B cell (primary cell): ENCODE measurements around the gene AAR2. TPM values are rescaled to one million over a fixed set of nuclear protein-coding genes. Genes with fewer than 3 reads are reported as not detected.

Source experiments
- ATAC-seq: fragments of 200-7000 bp; cut with Tn5 transposase; one replicate; pipeline ENCODE4 v1.10.0; 2021; ENCODE audit warnings: low read depth, mild to moderate bottlenecking, moderate number of reproducible peaks, moderate library complexity
- CTCF ChIA-PET: fragments of 350-600 bp; sonication (Branson Sonifier 250); formaldehyde crosslinking; loops from one replicate; lab custom pipeline; 2021; ENCODE audit warnings: antibody characterized with exemption, inconsistent platforms; lab: Charles Lee
- POLR2A ChIA-PET: fragments of 350-600 bp; sonication (Branson Sonifier 250); formaldehyde crosslinking; loops from one replicate; lab custom pipeline; 2021; ENCODE audit warnings: antibody characterized with exemption; lab: Charles Lee
- DNase-seq: peaks from one replicate; pipeline ENCODE4 v3.0.0; 2013
- H2AFZ ChIP-seq: 2 replicates; pipeline ENCODE4 v1.6.1; 2012; ENCODE audit warnings: mild to moderate bottlenecking, low read depth, low read length; ENCODE audit not compliant: insufficient read depth, poor library complexity, severe bottlenecking
- H3K27ac ChIP-seq, 2 donors: 1 replicate in 1 of 2; 2 replicates in 1 of 2; pipeline ENCODE4 v1.5.1; 2012 to 2013; ENCODE audit warnings: low read length in 2 of 2, mild to moderate bottlenecking in 2 of 2, moderate library complexity in 1 of 2
- H3K27me3 ChIP-seq, 4 experiments: fragments of 200-600 bp in 1 of 4; sonication (generic) in 1 of 4; replicated peaks in 1 of 4; 1 replicate in 2 of 4; 2 replicates in 2 of 4; pipeline versions ENCODE4 v1.6.1 to v1.7.0; 2013 to 2016; ENCODE audit warnings: low read length in 3 of 4, mild to moderate bottlenecking in 2 of 4, mixed read lengths in 1 of 4, moderate library complexity in 1 of 4; ENCODE audit not compliant: insufficient read depth in 4 of 4, control insufficient read depth in 3 of 4; ENCODE audit errors: control extremely low read depth in 1 of 4
- H3K36me3 ChIP-seq, 2 experiments: replicated peaks in 1 of 2; 1 replicate in 1 of 2; 2 replicates in 1 of 2; pipeline versions ENCODE4 v1.6.1 to v1.7.1; 2013; ENCODE audit warnings: low read length in 1 of 2; ENCODE audit not compliant: insufficient read depth in 2 of 2, control insufficient read depth in 1 of 2; ENCODE audit errors: control extremely low read depth in 1 of 2, extremely low read depth in 1 of 2
- H3K4me1 ChIP-seq, 2 donors: fragments of 200-600 bp in 1 of 2; sonication (generic) in 1 of 2; 1 replicate in 1 of 2; 2 replicates in 1 of 2; pipeline versions ENCODE4 v1.5.1 to v1.6.1; 2013 to 2017; ENCODE audit warnings: low read length in 2 of 2; ENCODE audit not compliant: control insufficient read depth in 2 of 2, insufficient read depth in 2 of 2
- H3K4me2 ChIP-seq: replicated peaks from 2 replicates; pipeline ENCODE3; 2012; ENCODE audit warnings: mild to moderate bottlenecking, low read depth, low read length; ENCODE audit not compliant: poor library complexity, severe bottlenecking
- H3K4me3 ChIP-seq, 5 experiments: fragments of 200-600 bp in 1 of 5; sonication (generic) in 1 of 5; 1 replicate in 3 of 5; 2 replicates in 2 of 5; pipeline versions ENCODE4 v1.5.1 to v1.7.0; 2011 to 2016; ENCODE audit warnings: low read length in 4 of 5, mild to moderate bottlenecking in 4 of 5, low read depth in 2 of 5, control low read depth in 1 of 5, moderate library complexity in 1 of 5; ENCODE audit not compliant: insufficient read depth in 1 of 5; ENCODE audit errors: control extremely low read depth in 1 of 5, extremely low read depth in 1 of 5
- H3K79me2 ChIP-seq: fragments of 200-600 bp; sonication (generic); one replicate; pipeline ENCODE4 v1.6.0; 2016; ENCODE audit warnings: low read length; ENCODE audit not compliant: control insufficient read depth, insufficient read depth
- H3K9ac ChIP-seq: fragments of 200-600 bp; sonication (generic); 2 replicates; pipeline ENCODE4 v1.6.1; 2017; ENCODE audit warnings: mild to moderate bottlenecking, low read length, moderate library complexity
- H3K9me3 ChIP-seq, 3 donors: one replicate each; pipeline versions ENCODE4 v1.6.1 to v1.7.1; 2013; ENCODE audit warnings: low read length in 2 of 3; ENCODE audit not compliant: control insufficient read depth in 2 of 3, insufficient read depth in 1 of 3; ENCODE audit errors: control extremely low read depth in 1 of 3
- H4K20me1 ChIP-seq: 2 replicates; pipeline ENCODE4 v1.6.0; 2012; ENCODE audit warnings: mild to moderate bottlenecking, low read length; ENCODE audit not compliant: insufficient read depth, control insufficient read depth, poor library complexity, severe bottlenecking
- H3K27ac Mint-ChIP-seq: one replicate; pipeline ENCODE4 v1.8.0; 2021; ENCODE audit warnings: mixed read lengths
- H3K27me3 Mint-ChIP-seq: one replicate; pipeline ENCODE4 v1.8.0; 2021; ENCODE audit warnings: mixed read lengths
- H3K4me1 Mint-ChIP-seq: one replicate; pipeline ENCODE4 v1.8.0; 2021; ENCODE audit warnings: mixed read lengths
- H3K4me3 Mint-ChIP-seq: one replicate; pipeline ENCODE4 v1.8.0; 2021; ENCODE audit warnings: mixed read lengths
- H3K9me3 Mint-ChIP-seq: one replicate; pipeline ENCODE4 v1.8.0; 2022; ENCODE audit warnings: mixed read lengths; ENCODE audit not compliant: insufficient read depth
- CTCF ChIP-seq: fragments of 200-600 bp; IDR thresholded peaks from one replicate; pipeline ENCODE4 v1.8.0; 2022; ENCODE audit warnings: antibody characterized with exemption, mild to moderate bottlenecking
- EZH2 ChIP-seq: IDR thresholded peaks from 2 replicates; pipeline ENCODE4 v1.6.1; 2012; ENCODE audit warnings: borderline replicate concordance, low read depth, mild to moderate bottlenecking, moderate library complexity, low read length; ENCODE audit not compliant: insufficient read depth, poor library complexity, severe bottlenecking
- WGBS: methylation state at CpG from one replicate; pipeline ENCODE4 v1.1.5; 2013; ENCODE audit warnings: missing lambda C conversion rate; ENCODE audit not compliant: insufficient coverage; 5-methylcytosine and 5-hydroxymethylcytosine counted together
- intact Hi-C: fragments of 100-400 bp; cut with micrococcal nuclease; formaldehyde crosslinking; loops from one replicate; pipeline ENCODE4 v1.10.0; 2022
- polyA plus RNA-seq: library from polyadenylated mRNA; depleted of rRNA; stranded (reverse); fragments of >200 nt; gene quantifications from 2 replicates; pipeline ENCODE4 v1.2.3, GENCODE V29; 2012
- total RNA-seq, 2 donors: library from RNA; stranded (reverse); fragments of 120-200 nt in 1 of 2; gene quantifications; 1 replicate in 1 of 2; 2 replicates in 1 of 2; pipeline versions ENCODE4 v1.2.3 to v1.2.4, GENCODE V29; 2013 to 2022

Gene AAR2
- total and polyA plus RNA-seq, 2 donors (not counting 1 experiment from before 2014, with no cell fraction given), result 10.3 to 21.3 TPM

- Mint-ChIP-seq H3K9me3 (no peaks in the 10 kb centered on the region), H3K27ac (no peak overlapping the region), H3K4me1 (no peaks in the 10 kb centered on the region), H3K27me3 (peaks cover 11% of the 10 kb centered on the region), H3K4me3 (no peak overlapping the region)
- DNase-seq (no peak), ATAC-seq (no peak)
- Histone ChIP-seq H2AFZ (no peak overlapping the region), H4K20me1 (no peaks in the 10 kb centered on the region), H3K4me3 (no peak overlapping the region), H3K9me3 (peaks cover 0 to 3% (median 0%) of the 10 kb centered on the region in 3 donors), H3K36me3 (no peaks in the 10 kb centered on the region), H3K9ac (no peak overlapping the region), H3K79me2 (no peaks in the 10 kb centered on the region), H3K4me2 (no peak overlapping the region), H3K27ac (no peak overlapping the region), H3K27me3 (peaks cover 0 to 8% (median 0%) of the 10 kb centered on the region in 4 experiments), H3K4me1 (no peaks in the 10 kb centered on the region)
- ChIA-PET CTCF (interaction anchor here (3.8 kb wide), 1 partner anchor 168 kb away, joined by 20 read pairs; no protein-coding TSS in a partner anchor), POLR2A (interaction anchor here (0.7 kb wide), 1 partner anchor 73 kb away, joined by 4 read pairs; no protein-coding TSS in a partner anchor)
- WGBS, result 83% methylated on average over 14 of the region's 20 CpGs
- TF ChIP-seq EZH2, result no peak
- TF ChIP-seq CTCF, result no peak
- intact Hi-C loops, result no loop called here
Observed at GRCh38 chr20:36270744-36271638, 34.7 kb downstream of the AAR2 start.
